GM12864 (cell line): Measurements from ENCODE around the gene PPP1R12A.
"Not testable (repeated sequence)": the region's sequence is repeated elsewhere in the genome, so short reads cannot be mapped to it uniquely, and the experiment has no call there.

ENCODE experiments used
- DNase-seq: peaks from one replicate; pipeline ENCODE4 v3.0.0-alpha.2; 2011; ENCODE audit warnings: low read depth
- H3K4me3 ChIP-seq: 2 replicates; pipeline ENCODE4 v1.5.1; 2011; ENCODE audit warnings: mild to moderate bottlenecking, low read depth, low read length, control low read depth
- CTCF ChIP-seq: IDR thresholded peaks from 2 replicates; pipeline ENCODE4 v1.5.1; 2011; ENCODE audit warnings: low read depth, mild to moderate bottlenecking, moderate library complexity, low read length, control low read depth, inconsistent platforms; ENCODE audit errors: missing control alignments

Gene PPP1R12A

DNA sequence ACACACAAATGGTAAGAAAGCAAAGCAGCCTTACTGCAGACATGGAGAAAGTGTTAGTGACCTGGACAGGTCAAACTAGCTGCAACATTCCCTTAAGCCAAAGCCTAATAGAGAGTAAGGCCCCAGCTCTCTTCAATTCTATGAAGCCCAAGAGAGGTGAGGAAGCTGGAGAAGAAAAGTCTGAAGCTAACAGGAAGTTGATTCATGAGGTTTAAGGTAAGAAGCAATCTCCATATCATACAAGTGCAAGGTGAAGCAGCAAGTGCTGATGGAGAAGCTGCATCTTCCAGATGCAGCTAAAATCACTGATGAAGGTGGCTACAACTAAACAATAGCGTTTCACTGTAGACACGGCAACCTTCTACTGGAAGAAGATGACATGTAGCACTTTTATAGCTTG lies 53.5 kb downstream of the PPP1R12A start:
- no peak for TF ChIP-seq CTCF
- no peak overlapping the region for H3K4me3 ChIP-seq
- DNase-seq = no peak

DNA sequence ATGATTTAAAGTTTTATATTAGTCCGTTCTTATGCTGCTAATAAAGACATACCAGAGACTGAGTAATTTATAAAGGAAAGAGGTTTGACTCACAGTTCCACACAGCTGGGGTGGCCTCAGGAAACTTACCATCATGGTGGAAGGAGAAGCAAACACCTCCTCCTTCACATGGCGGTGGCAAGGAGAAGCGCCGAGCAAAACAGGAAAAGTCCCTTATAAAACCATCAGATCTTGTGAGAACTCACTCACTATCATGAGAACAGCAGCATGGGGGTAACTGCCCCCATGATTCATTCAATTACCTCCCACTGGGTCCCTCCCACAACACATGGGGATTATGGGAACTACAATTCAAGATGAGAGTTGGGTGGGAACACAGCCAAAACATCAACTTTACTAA lies 56.4 kb downstream of the PPP1R12A start:
- not testable (repeated sequence) for DNase-seq, H3K4me3 ChIP-seq

GRCh38 chr12:79877246-79877645 lies 57.7 kb downstream of the PPP1R12A start:
- no peak for TF ChIP-seq CTCF
- DNase-seq = no peak

GRCh38 chr12:79874665-79875064 lies 60.2 kb downstream of the PPP1R12A start:
- DNase-seq = no peak
- no peak overlapping the region for H3K4me3 ChIP-seq
- TF ChIP-seq CTCF = no peak

More at GRCh38 chr12:79877246-79877645, 57.7 kb downstream of the PPP1R12A start:
- no peak overlapping the region for H3K4me3 ChIP-seq

DNA sequence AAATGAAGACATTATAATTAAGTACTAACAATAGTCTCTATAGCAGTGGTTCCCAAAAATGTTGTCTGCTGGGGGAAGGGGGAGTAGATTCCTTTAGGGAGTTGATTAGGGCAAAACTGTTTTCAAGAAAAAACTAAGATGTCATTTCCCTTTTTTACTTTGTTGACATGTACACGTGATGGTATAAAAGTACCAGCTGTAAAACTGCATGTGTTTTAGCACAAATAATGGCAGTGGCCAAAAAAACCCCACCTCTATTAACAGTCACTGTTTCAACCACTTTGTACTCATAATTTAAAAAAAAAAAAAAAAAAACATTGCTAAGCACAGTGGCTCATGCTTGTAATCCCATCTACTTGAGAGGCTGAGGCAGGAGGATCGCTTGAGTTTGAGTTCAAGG lies 61.7 kb downstream of the PPP1R12A start:
- no peak for TF ChIP-seq CTCF
- H3K4me3 ChIP-seq = no peak overlapping the region
- DNase-seq = no peak

- no peak for TF ChIP-seq CTCF
- DNase-seq = no peak
- H3K4me3 ChIP-seq = no peak overlapping the region
These were observed 63.3 kb downstream of the PPP1R12A start for GRCh38 chr12:79871621-79872020.

GRCh38 chr12:79870916-79871315 lies 64.0 kb downstream of the PPP1R12A start:
- TF ChIP-seq CTCF = no peak
- no peak overlapping the region for H3K4me3 ChIP-seq
- DNase-seq = no peak

DNA sequence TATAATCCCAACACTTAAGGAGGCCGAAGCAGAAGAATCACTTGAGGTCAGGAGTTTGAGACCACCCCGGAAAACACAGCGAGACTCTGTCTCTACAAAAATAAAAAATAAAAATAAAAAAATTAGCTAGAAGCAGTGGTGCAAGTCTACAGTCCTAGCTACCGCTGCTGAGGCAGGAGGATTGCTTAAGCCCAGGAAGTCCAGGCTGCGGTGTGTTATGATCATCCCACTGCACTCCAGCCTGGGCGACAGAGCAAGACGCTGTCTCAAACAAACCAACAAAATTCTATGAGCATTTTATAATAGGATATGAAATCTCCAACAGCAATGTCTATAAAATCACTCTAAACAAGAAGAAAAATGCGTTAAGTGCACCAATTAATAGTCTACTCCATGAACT lies 75.3 kb downstream of the PPP1R12A start:
- no peak for TF ChIP-seq CTCF
- H3K4me3 ChIP-seq = no peak overlapping the region
- no peak for DNase-seq
